Urothelium cell line (cell line): ENCODE measurements around the gene IL1RN.
"Not testable (repeated sequence)": the region's sequence is repeated elsewhere in the genome, so short reads cannot be mapped to it uniquely, and the experiment has no call there.

Experiments
- DNase-seq: peaks from one replicate; pipeline ENCODE4 v3.0.0; 2011; ENCODE audit warnings: low spot score, mixed read lengths
- FAIRE-seq: peaks from 2 replicates; lab custom pipeline; 2011; peaks lifted over from hg19 to GRCh38; lab: Jason Lieb, UNC

Gene IL1RN

DNA sequence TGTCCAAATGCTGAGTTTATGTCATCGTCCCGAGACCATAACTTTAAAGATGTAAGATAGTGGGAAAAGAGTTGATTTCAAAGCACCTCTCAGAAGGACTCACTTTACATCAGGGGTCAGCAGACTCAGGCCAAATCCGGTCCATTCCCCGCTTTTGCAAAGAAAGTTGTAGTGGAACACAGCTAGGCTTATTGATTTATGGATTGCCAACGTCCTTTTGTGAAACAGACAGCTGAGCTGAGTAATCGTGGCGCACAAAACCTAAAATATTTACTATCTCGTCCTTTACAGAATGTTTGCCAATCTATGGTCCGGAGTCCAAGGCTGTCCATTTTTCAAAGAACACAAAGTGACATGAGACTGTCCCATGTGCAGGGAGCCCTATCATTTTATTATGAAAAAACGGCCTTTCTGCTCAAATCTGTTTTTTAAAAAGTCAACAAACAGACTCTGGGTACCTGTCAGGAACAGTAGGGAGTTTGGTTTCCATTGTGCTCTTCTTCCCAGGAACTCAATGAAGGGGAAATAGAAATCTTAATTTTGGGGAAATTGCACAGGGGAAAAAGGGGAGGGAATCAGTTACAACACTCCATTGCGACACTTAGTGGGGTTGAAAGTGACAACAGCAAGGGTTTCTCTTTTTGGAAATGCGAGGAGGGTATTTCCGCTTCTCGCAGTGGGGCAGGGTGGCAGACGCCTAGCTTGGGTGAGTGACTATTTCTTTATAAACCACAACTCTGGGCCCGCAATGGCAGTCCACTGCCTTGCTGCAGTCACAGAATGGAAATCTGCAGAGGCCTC is at the start of gene IL1RN:
IL1RN (plus strand) TSS at position 754 of the 801 bp plus-strand sequence; CDS start at position 781, 27 bp downstream.
- FAIRE-seq (no peak), DNase-seq (no peak)

DNA sequence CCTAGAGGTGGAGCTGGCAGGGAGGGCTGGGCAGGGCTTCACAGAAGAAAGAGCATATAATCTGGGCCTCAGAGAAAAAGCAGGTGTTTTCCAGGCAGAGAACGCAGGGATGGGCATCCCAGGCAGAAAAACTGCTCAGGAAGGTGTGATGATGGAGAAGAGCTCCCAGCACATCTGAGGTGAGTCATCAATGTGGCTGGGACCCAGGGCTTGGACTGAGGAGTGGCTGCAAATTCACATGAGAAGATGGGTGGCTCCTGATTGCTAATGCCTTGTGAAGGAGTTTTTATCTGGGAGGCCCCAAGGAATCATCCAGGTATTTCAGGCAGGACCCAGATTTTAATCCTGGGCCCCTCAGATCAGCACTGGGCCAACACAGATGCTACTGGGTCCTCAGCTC is 49.5 kb upstream of the IL1RN start:
- peak; percentile 82 for DNase-seq
- FAIRE-seq: no peak

DNA sequence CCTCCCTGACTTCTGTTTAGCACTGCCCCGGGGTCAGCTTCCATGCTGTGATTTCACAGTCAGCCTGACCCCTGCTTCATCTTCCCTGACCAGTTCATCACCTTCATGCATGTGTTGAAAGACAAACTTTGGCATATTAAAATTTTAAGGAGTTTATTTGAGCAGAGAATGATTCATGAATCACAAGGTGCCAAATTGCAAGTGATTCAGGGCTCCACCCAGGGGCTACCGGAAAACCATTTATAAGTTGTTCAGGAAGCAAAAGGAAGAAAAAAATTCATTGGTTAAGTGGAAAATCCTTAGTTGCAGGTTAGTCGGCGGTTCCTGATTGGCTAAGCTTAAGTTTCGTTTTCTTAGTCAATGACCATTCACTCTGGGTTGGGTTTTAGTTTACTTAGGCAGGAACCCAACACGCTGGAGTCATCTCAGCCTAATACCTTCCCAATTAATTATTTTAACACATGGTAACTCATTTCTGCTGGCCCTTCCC is 49.0 kb upstream of the IL1RN start:
- DNase-seq: peak; percentile 49

GRCh38 chr2:113079131-113079530 is 48.3 kb upstream of the IL1RN start:
- DNase-seq: peak; percentile 61
- FAIRE-seq: peak; percentile 53

More for the DNA sequence above, 49.0 kb upstream of the IL1RN start:
- FAIRE-seq: no peak

- DNase-seq: peak; percentile 73
- no peak for FAIRE-seq
Measured at GRCh38 chr2:113080134-113080533, 47.3 kb upstream of the IL1RN start.

GRCh38 chr2:113081488-113082210 is 45.7 kb upstream of the IL1RN start:
- FAIRE-seq (no peak), DNase-seq (no peak)

DNA sequence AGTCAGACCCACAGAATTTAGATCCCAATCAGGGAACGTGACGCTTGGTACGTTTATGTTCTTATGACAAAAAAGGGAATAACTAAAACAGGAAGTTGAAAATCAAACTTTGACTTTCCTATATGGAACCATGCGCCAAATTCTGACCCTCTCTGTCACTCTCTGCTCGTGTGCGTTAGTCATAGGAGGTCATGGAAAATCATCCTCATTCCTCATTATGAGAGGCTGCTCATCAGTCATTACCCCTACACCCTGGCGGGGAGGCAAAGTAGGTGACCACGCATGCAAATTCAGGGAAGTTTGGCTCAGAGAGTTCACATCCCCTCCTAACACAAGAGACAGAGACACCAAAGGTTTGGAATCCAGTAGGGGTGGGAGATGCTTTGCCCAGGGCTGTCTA is 44.1 kb upstream of the IL1RN start:
- no peak for FAIRE-seq

DNA sequence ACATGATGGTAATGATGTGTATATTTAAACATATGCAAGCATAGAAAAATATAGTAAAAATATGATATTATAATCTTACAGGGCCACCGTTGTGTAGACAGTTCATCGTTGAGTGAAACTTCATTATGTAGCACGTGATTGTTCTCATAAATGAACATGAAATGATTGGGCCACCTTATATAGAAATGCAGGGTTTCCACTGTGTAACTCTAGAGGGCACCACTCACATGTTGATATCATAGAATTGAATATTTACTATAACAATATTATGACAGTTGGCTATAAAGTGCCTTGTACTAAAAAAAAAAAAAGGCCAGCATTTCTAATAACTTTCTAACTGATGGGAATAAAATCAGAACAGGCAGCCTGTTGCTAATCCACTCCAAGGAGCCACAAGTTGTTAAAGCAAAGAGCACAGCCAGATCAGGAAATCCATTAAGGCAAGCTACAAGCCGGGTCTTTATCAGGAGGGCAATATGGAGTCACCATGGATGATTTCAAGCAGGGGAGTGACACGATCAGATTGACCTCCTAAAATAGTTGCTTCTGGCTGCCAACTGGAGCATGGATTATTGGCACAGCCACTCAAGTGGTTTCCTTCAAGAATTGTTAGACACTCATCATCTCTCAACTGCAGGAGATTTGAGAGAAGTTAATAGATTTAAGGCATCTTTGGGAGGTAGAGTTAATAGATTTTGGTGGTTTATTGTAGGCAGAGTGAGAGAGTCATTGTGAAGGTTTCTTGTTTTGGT is 43.0 kb upstream of the IL1RN start:
- no peak for DNase-seq
- FAIRE-seq: no peak

More for the DNA sequence above, 44.1 kb upstream of the IL1RN start:
- no peak for DNase-seq

DNA sequence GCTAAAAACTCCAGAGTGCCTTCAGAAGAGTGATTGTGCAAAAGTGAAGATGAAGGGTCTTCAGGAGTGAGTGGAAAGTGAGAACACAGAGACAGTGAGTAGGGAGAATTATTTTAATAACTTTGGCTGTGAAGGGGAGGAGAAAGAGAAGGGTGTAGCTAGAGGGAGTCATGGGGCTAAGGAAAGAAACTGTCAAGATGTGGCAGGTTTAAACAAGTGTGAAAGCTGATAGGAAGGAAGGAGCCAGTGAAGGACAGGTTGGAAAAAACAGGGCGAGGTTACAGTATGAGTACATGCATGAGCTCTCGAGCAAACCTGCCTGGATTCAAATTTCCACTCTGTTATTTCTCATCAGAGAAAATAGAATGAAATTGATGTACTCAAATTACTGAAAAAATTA is 41.9 kb upstream of the IL1RN start:
- DNase-seq: no peak
- FAIRE-seq: no peak

DNA sequence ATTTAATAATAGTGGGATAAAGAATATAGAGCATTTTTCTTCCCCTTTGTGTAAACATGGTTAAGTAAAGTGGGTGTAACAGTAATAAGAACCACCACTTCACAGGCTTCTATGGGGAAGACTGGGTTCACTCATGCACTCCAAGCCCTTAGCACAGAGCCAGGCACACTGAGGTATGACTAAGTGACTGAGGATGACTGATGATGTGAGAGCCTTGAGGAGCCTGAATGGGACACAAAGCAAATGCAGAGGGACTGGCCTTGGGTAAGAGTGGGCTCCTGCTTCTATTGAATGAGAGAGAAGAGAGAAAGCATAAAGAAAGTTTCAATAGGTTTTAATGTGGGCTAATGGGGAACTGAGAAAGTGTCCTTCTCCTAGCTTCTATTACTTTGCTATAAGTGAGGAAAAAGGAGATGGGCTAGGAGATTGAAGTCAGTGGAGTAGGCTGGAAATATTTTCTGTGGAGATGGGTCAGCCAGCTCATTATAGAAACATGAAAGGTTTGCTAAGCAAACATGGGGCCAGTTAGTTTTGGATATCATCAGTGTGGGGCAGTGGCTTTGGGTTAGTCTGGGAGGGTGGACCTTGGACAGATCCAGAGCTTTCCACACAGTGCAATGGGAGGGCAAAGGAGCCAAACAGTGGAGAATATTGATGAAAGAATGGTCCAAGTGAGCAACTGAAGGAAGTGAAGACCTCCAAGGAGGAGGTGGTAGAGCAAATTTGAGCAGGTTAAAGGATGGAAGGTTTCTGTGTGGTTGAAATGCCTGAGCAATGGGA is 39.0 kb upstream of the IL1RN start:
- DNase-seq: no peak
- no peak for FAIRE-seq

GRCh38 chr2:113089916-113090315 is 37.5 kb upstream of the IL1RN start:
- FAIRE-seq: no peak
- DNase-seq: no peak

DNA sequence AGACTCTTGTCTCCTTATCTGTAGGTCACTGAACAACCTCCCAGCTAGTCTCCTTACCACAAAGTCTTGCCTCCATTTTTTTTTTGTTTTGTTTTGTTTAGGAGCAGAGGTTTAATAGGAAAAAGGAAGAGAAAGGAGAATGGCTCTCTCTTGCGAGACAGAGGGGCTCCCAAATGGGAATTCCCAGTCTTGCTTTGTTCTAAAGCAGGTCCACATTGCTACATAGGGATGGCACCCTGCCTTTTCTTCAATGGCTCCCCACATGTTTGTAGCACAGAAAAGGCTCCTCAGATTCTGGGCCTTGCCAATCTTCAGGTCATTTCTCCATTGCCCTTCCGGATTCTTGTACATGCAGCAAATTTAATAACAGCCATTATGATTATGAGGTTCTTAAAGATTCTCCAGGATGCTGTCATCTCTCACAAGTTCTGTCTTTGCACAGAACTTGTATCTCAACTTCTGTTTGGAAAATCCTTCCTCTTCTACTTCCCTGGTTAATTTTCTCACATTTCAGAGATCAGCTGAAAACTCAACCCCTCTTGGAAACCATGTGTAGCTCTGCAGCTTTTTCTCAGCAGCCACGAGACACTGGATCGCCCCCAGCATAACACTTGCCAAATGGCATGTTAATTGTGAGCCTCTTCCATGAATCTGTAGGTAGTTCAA is 36.0 kb upstream of the IL1RN start:
- FAIRE-seq: no peak
- no peak for DNase-seq

GRCh38 chr2:113092864-113093612 is 34.4 kb upstream of the IL1RN start:
- no peak for DNase-seq
- FAIRE-seq: no peak

- no peak for FAIRE-seq
Measured at GRCh38 chr2:113093613-113093977, 33.8 kb upstream of the IL1RN start.

GRCh38 chr2:113096306-113096705 is 31.1 kb upstream of the IL1RN start:
- FAIRE-seq, DNase-seq: not testable (repeated sequence)

More at GRCh38 chr2:113093613-113093977, 33.8 kb upstream of the IL1RN start:
- DNase-seq: no peak

- not testable (repeated sequence) for DNase-seq, FAIRE-seq
Measured at GRCh38 chr2:113096842-113097618, 30.4 kb upstream of the IL1RN start.

- DNase-seq (no peak), FAIRE-seq (no peak)
Measured at GRCh38 chr2:113098041-113098440, 29.4 kb upstream of the IL1RN start.

DNA sequence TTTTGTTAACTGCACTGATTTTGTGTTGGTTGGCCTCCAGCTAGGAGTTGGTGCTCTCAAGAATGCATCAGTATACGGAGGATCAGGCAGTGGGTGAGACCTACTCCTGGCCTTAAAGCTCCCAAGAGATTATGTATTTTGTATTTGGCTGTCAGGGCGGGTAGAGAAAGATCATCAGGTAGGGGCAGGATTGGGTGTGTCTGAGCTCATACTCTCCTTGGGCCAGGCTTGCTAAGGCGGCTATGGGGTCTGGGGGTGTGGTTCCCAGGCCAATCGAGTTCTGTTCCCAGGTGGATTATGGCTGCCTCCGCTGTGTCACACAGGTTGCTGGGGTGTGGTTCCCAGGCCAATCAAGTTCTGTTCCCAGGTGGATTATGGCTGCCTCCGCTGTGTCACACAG is 28.9 kb upstream of the IL1RN start:
- FAIRE-seq (no peak), DNase-seq (no peak)
